Epithelial cell of proximal tubule (primary cell): ENCODE measurements around the gene PDZRN3. TPM values are rescaled to one million over a fixed set of nuclear protein-coding genes. Genes with fewer than 3 reads are reported as not detected.

ENCODE experiments used
- DNase-seq: peaks from one replicate; pipeline ENCODE4 v3.0.0-alpha.2; 2011; ENCODE audit warnings: low read depth
- H3K4me3 ChIP-seq: 2 replicates; pipeline ENCODE4 v1.5.1; 2011; ENCODE audit warnings: low read depth, mild to moderate bottlenecking, low read length
- CTCF ChIP-seq: conservative IDR thresholded peaks from 2 replicates; pipeline ENCODE4 v1.5.1; 2012; ENCODE audit warnings: low read depth, mild to moderate bottlenecking, low read length
- total RNA-seq: library from RNA; depleted of rRNA; stranded (reverse); fragments of >200 nt; gene quantifications from 2 replicates; pipeline ENCODE4 v1.2.3, GENCODE V29; 2015

PDZRN3 gene
- total RNA-seq, 1 donor from 2014 or later: 0.17 TPM

- no peak overlapping the region for H3K4me3 ChIP-seq
- no peak for DNase-seq
- no peak for TF ChIP-seq CTCF
Observed at GRCh38 chr3:73552700-73553099, 72.0 kb downstream of the PDZRN3 start.

DNA sequence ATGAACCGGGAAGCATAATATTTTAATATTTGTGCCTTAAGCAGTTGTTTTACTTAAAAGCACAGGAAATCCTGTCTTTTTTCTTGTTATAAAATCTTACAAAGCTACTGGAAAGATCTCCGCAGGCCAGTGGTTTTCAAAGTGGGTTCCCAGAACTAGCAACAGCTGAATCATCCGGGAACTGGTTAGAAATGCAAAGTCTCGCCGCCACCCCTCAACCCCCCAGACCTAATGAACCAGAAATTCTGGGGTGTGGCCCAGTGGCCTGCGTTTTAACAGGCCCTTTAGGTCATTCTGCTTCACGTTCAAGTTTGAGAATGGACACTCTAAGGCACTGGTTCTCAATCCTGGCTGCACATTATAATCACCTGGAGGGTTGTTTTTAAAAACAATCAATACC lies 74.7 kb downstream of the PDZRN3 start:
- DNase-seq: no peak
- TF ChIP-seq CTCF: no peak
- no peak overlapping the region for H3K4me3 ChIP-seq

GRCh38 chr3:73549051-73549600 lies 75.6 kb downstream of the PDZRN3 start:
- no peak overlapping the region for H3K4me3 ChIP-seq
- DNase-seq: no peak
- no peak for TF ChIP-seq CTCF

DNA sequence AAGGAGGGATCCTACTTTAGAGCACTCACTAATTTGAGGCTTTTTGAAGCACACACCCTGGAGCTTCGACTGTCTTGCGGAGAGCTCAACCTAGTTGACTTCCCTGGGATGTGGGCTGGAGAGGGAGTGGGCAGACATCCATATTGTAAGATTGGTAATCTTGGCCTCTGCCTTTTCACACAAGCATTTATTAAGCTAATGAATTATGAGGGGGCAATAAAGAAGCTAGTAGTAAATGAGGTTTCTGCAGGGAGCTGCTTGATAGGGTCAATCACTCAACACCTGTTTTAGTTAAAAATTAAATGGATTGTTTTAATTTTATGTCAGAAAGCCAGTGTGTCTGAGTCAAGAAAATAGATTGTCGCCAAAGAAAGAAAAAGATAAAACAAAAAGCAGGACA lies 76.3 kb downstream of the PDZRN3 start:
- DNase-seq: no peak
- no peak for TF ChIP-seq CTCF

DNA sequence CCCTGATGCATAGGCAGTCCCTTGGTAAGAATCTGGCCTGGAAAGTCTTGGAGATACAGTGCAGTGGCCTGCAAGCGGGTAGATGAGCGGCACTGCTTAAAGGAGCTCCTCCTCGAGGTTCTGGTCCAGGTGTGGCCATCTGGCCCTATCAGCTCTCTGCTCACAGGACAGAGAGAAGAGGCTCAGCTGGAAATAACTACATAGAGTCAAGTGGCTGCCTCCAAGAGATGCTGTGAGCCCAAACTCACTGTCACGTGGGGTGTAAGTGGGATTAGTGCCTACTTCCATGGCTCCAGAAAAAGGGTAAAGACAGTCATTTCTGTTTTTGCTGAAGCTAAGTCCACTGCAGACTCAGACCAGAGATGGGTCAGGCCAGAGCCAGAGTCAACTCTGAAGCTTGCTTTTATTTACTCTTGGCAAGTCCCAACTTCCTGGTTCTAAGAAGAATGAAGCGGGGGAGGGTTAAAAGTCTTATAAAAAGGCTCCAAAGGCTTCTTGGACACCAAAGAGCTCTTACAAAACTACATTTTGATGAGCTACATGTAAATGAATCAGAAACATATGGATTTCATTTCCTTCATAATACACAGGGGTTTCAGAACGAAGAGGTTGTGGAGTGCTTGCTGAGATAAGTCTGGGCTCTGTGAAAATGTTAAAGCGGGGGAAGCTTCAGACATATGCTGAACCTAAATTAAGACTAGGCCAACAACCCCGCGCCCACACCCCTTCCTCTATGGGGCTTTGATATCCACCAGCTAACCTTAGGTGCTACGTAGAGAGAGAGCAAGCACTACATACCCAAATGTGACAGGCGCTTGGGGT lies 77.1 kb downstream of the PDZRN3 start:
- DNase-seq: no peak
- TF ChIP-seq CTCF: no peak
- no peak overlapping the region for H3K4me3 ChIP-seq

More for the DNA sequence above, 76.3 kb downstream of the PDZRN3 start:
- no peak overlapping the region for H3K4me3 ChIP-seq

DNA sequence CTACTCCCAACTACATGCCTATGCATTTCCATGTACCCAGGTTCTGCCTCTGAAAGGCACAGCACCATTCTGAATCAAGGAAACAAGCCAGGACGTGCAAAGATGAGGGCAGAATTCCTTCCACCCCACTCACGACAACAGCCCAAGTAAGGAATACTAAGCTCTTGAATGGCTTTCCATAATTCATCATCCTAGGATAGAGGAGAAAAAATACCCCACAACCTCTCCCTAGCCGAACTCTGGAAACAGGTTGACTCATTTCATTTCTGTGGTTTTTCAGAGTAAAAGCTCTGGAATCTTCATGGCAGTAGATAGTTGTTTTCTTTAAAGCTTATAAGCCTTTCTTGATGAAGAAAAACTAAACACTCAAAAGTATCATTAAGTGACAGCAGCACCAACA lies 77.8 kb downstream of the PDZRN3 start:
- TF ChIP-seq CTCF: no peak
- DNase-seq: no peak

DNA sequence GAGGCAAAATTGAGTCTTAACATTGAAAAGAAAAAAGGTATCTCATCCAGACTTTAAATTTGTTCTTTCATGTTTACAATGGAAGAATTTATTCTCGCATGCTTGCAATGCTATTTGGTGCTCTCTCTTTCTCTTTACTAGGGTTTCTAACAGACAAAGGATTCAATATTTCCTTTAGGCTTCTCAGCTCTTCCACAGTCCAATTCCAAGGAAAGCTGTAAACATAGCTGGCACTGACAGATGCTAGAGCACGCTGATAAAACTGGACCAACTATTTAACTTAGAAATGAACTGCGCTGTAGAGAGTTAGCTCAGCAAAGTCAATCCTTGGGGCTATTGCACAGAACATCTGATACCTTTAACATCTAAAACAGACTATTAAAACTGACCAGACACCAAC lies 81.3 kb downstream of the PDZRN3 start:
- TF ChIP-seq CTCF: no peak
- H3K4me3 ChIP-seq: no peak overlapping the region
- DNase-seq: no peak

More for the DNA sequence above, 77.8 kb downstream of the PDZRN3 start:
- no peak overlapping the region for H3K4me3 ChIP-seq
